ENCODE results near the gene CEP192. TPM values are rescaled to one million over a fixed set of nuclear protein-coding genes. Genes with fewer than 3 reads are reported as not detected.

Gene CEP192
- total and polyA plus RNA-seq, 2 of the 13 experiments (the other 11 are each of a cell fraction or from before 2014, with no cell fraction given): 15.3 to 24.7 TPM

DNA sequence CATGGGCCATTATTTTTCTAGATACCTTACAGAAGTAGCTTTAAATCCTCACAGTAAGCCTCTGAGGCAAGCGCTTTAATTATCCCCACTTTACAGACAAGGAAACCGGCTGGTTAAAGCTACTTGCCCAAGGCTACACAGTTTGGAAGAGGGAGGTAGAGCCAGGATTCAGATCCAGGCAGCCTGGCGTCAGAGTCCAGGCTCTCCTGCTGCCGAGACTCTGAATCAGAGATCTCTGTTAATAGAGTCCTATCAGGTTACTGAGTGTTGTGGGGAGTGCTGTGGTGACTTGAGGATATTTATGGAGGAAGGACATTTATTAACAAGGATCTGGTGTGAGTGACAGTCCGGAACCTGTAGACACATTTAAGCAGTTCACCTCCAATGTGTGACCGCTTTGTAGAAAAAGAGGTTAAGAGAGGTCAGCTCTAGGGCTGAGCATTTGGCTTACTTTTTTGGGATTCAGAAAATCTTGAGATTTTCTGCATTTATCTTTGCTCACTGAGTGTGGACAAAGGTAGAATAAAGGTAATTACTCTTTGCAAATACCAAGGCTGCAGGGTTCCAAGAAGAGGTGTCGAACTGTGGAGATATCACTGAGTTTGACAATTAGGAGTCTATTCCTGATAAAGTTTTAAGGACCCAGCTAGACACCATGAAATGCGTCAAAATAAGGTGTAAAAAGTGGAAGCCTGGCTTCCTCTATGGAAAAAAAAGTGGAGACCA lies 1.6 kb upstream of the CEP192 start:
- Histone ChIP-seq H3K79me2 (ENCODE audit: insufficient read depth, low read length) (peaks cover 31% of the 10 kb centered on the region), H3K4me1 (ENCODE audit: insufficient read depth, low read length) (peaks cover 34% of the 10 kb centered on the region), H3K36me3 (replicated peaks in 1 of 2; ENCODE audit: control insufficient read depth in 1 of 2, insufficient read depth in 2 of 2, low read length in 2 of 2) (peaks cover 1 to 18% of the 10 kb centered on the region in 2 experiments; a peak in 4 of 5 replicates), H3K27ac (ENCODE audit: extremely low read length, insufficient read depth, low read length) (no peak overlapping the region), H3K4me3 (replicated peaks in 1 of 3; ENCODE audit: insufficient read depth in 1 of 3, low read depth in 2 of 3, low read length in 3 of 3) (no peak overlapping the region; a peak in 1 of 6 replicates), H3K9ac (ENCODE audit: insufficient read depth, low read depth, low read length) (no peak overlapping the region), H2AFZ (ENCODE audit: low read length) (no peak overlapping the region), H3K4me2 (ENCODE audit: low read depth, low read length) (peak overlapping the region; percentile 78; the same call in 1 of the 2 replicates), H4K20me1 (ENCODE audit: insufficient read depth, low read length) (no peaks in the 10 kb centered on the region), H3K27me3 (ENCODE audit: control insufficient read depth in 1 of 2, insufficient read depth in 2 of 2, low read length in 2 of 2) (no peaks in the 10 kb centered on the region; a peak in 2 of 5 replicates), H3K9me3 (ENCODE audit: low read length) (no peaks in the 10 kb centered on the region)
- FAIRE-seq (no peak), ATAC-seq (no peak), DNase-seq (ENCODE audit: low spot score) (no peak)
- POLR2A ChIA-PET: no interaction called here
- intact Hi-C loops (cut with micrococcal nuclease; ENCODE audit: unreplicated experiment): loop anchor here (5.0 to 10.0 kb wide), 3 partner anchors 42 to 643 kb away; partner anchors contain the start of gene SEH1L
- in situ Hi-C loops (cut with HindIII; ENCODE audit: extremely low pct_ligation_motif_present, low pct_unique_long_range_greater_than_20kb): no loop called here
- BruUV-seq (replicated peaks): no TSS peak
- 98% methylated on average over 8 of the region's 8 CpGs for WGBS (ENCODE audit: low lambda C conversion rate)
- TF ChIP-seq RAD51 (IDR thresholded peaks at IDR 0.05; ENCODE audit: borderline replicate concordance) (no peak), ZNF607 (CRISPR knock-in tag; IDR thresholded peaks at IDR 0.05; ENCODE audit: borderline replicate concordance) (no peak), KLF11 (CRISPR knock-in tag; IDR thresholded peaks at IDR 0.05) (no peak), ZNF619 (CRISPR knock-in tag; IDR thresholded peaks at IDR 0.05) (no peak), SMYD3 (CRISPR knock-in tag; IDR thresholded peaks at IDR 0.05) (no peak), U2AF2 (IDR thresholded peaks at IDR 0.05; ENCODE audit: low read depth, low read length) (no peak), JDP2 (CRISPR knock-in tag; IDR thresholded peaks at IDR 0.05; ENCODE audit: borderline replicate concordance) (no peak)
- TF ChIP-seq, protein P1, sequence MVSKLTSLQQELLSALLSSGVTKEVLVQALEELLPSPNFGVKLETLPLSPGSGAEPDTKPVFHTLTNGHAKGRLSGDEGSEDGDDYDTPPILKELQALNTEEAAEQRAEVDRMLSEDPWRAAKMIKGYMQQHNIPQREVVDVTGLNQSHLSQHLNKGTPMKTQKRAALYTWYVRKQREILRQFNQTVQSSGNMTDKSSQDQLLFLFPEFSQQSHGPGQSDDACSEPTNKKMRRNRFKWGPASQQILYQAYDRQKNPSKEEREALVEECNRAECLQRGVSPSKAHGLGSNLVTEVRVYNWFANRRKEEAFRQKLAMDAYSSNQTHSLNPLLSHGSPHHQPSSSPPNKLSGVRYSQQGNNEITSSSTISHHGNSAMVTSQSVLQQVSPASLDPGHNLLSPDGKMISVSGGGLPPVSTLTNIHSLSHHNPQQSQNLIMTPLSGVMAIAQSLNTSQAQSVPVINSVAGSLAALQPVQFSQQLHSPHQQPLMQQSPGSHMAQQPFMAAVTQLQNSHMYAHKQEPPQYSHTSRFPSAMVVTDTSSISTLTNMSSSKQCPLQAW (CRISPR knock-in tag; IDR thresholded peaks at IDR 0.05): no peak
- TF ChIP-seq, protein P2, sequence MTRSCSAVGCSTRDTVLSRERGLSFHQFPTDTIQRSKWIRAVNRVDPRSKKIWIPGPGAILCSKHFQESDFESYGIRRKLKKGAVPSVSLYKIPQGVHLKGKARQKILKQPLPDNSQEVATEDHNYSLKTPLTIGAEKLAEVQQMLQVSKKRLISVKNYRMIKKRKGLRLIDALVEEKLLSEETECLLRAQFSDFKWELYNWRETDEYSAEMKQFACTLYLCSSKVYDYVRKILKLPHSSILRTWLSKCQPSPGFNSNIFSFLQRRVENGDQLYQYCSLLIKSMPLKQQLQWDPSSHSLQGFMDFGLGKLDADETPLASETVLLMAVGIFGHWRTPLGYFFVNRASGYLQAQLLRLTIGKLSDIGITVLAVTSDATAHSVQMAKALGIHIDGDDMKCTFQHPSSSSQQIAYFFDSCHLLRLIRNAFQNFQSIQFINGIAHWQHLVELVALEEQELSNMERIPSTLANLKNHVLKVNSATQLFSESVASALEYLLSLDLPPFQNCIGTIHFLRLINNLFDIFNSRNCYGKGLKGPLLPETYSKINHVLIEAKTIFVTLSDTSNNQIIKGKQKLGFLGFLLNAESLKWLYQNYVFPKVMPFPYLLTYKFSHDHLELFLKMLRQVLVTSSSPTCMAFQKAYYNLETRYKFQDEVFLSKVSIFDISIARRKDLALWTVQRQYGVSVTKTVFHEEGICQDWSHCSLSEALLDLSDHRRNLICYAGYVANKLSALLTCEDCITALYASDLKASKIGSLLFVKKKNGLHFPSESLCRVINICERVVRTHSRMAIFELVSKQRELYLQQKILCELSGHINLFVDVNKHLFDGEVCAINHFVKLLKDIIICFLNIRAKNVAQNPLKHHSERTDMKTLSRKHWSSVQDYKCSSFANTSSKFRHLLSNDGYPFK (CRISPR knock-in tag; IDR thresholded peaks at IDR 0.05; ENCODE audit: borderline replicate concordance): no peak
- CTCF ChIA-PET (ENCODE audit: low intra/inter-chr PET ratio, low total read pairs): no interaction called here

Measured in HepG2 (cell line).